ENCODE results near the gene ACOXL.
A peak's percentile ranks its signal among the peaks of the same experiment; 100 is the strongest.

Gene ACOXL

DNA sequence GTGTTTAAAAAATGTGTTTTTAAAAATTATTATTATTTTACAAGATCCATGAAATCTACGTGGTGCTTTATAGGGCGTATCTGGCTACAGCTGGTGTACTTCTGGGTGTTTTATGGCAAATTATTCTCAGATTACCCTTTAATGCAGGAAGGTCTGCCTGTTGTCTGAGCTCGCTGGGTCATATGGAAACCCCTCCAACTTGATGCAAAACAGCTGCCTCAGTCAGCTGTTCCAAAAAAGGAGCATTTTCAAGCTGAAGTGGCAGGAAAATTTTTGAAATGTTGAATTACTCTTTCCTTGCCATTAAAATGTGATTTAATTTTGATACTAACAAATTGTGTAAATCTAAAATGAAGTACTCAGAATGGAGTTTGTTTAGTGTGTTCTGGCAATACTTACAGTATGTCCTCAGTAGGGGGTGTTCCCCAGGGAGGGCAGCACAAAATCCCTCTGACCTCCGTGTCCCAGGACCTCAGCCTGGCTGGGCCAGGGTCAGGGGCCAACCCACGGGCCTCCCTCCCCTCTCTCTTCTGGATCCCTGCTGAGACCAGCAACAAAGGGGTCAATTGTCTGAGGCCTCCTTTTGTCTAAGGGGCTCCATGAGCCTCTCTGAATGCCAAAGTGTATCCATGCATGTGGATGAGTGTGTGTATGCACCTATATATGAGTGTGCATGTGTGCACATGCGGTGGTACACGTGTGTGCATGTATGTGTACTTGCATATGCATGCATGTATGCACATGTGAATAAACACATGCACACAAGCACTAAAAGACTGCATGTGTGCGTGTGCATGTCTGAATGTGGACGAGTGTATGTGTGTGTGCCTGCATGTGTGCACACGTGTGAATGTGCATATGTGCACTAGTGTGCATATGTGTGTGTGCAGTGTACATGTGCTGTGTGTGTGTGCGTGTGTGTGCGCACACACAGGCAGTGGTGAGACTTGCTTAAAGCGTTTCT is 105.4 kb downstream of the ACOXL start:
- TF ChIP-seq TAF1 (IDR thresholded peaks at IDR 0.05; ENCODE audit: borderline replicate concordance, low read depth, low read length) = no peak
- TF ChIP-seq POLR2A (IDR thresholded peaks at IDR 0.05; ENCODE audit: low read depth, low read length) = no peak
- TF ChIP-seq POLR2AphosphoS5 (IDR thresholded peaks at IDR 0.05; ENCODE audit: low read depth, low read length) = no peak
- DNase-seq (ENCODE audit: insufficient read length) = no peak
- no peak for FAIRE-seq

DNA sequence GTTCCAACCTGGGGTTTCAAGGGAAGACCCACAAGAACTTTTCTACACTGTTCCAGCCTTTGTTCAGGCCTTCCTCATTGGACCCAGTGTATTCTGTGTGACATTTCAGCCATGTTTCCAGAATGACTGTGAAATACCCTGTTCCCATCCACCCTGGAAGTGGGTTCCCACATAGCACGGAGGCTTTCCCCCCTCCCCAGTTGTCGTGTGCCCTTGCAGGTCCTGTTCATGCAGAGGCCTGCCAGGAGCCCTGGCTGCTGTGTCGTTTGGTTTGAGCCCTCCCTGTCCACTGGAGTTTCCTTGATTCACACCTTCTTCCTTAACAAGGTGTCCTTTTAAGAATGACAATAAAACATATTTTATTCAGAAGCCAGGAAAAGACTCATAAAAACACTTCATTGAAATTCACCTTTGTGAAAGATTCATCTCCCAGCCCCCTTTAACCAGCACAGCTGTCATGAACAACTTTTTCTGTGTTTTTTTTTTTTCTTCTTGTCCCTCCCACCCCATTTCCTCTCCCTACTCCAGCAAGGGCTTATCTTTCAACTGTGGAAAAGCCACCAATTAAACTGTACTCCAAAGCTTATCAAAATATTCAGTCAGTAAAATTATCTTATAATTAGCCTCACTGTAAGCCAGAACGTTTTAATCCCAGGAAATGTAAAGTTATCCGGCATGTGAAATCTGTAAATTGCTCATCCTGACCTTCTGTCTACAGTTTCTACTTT is 106.4 kb downstream of the ACOXL start:
- FAIRE-seq (no peak), DNase-seq (ENCODE audit: insufficient read length) (no peak)
- TF ChIP-seq POLR2AphosphoS5 (IDR thresholded peaks at IDR 0.05; ENCODE audit: low read depth, low read length) = no peak
- TF ChIP-seq TAF1 (IDR thresholded peaks at IDR 0.05; ENCODE audit: borderline replicate concordance, low read depth, low read length) = no peak
- no peak for TF ChIP-seq POLR2A (IDR thresholded peaks at IDR 0.05; ENCODE audit: low read depth, low read length)

DNA sequence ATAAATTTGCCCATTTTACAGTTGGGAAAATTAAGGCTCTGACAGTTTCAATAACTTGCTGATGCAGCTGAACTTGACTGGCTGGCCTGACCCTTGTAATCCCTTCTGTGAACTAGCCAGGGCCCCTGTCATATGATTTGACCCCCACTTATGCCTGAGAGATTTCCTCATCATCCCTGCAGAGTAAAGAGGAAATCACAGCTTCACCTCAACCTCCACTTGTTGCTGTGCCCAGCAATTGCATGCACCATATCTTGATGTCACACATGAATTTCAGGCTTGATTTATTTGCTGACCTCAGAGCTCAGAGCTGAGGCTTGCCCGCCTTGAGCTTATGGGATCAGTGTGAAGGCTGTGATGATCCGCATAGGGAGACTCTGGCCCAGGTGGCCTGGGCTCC is 108.1 kb downstream of the ACOXL start:
- FAIRE-seq (no peak), DNase-seq (ENCODE audit: insufficient read length) (no peak)
- no peak for TF ChIP-seq POLR2AphosphoS5 (IDR thresholded peaks at IDR 0.05; ENCODE audit: low read depth, low read length)
- TF ChIP-seq POLR2A (IDR thresholded peaks at IDR 0.05; ENCODE audit: low read depth, low read length) = no peak
- TF ChIP-seq TAF1 (IDR thresholded peaks at IDR 0.05; ENCODE audit: borderline replicate concordance, low read depth, low read length) = no peak

DNA sequence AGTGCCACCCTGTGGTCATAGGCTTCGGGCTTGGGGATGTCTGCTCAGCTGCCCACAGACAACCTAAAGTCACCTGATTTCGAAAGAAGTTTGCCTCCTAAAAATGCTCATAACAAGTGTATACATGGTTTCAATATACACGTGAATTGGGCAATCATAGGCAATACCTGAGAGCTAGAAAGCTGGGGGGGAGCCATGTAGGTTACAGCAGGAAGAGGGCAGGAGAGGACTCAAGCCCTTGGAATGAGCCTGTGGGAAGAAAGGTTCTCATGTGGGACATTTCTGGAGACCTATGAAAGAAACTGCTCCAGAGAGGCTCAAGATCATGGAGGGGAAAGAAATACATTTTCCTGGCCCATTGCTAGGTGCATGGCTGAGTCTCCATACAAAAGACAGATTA is 109.7 kb downstream of the ACOXL start:
- FAIRE-seq (no peak), DNase-seq (ENCODE audit: insufficient read length) (no peak)
- no peak for TF ChIP-seq TAF1 (IDR thresholded peaks at IDR 0.05; ENCODE audit: borderline replicate concordance, low read depth, low read length)
- TF ChIP-seq POLR2A (IDR thresholded peaks at IDR 0.05; ENCODE audit: low read depth, low read length) = no peak
- TF ChIP-seq POLR2AphosphoS5 (IDR thresholded peaks at IDR 0.05; ENCODE audit: low read depth, low read length) = no peak

DNA sequence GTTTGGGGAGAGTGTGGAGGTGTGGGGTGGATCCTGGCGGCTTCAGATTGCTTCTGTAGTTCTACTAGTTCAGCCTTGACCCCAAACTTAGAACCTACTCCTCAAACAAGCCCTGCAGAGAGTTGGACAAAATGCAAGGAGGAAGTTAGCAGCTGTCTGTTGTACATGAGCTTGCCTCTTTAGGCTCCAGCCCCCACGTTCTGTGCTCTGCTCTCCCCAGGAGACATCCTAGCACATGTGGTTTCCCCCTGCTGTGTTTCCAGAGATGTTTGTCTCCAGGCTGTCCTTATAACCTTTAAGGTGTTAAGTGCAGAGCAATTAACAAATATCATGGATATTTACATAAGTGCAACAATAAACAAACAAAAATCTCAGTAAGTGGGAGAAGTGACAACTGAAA is 111.1 kb downstream of the ACOXL start:
- DNase-seq (ENCODE audit: insufficient read length) (no peak), FAIRE-seq (no peak)
- TF ChIP-seq TAF1 (IDR thresholded peaks at IDR 0.05; ENCODE audit: borderline replicate concordance, low read depth, low read length) (no peak), POLR2A (IDR thresholded peaks at IDR 0.05; ENCODE audit: low read depth, low read length) (no peak), POLR2AphosphoS5 (IDR thresholded peaks at IDR 0.05; ENCODE audit: low read depth, low read length) (no peak)

DNA sequence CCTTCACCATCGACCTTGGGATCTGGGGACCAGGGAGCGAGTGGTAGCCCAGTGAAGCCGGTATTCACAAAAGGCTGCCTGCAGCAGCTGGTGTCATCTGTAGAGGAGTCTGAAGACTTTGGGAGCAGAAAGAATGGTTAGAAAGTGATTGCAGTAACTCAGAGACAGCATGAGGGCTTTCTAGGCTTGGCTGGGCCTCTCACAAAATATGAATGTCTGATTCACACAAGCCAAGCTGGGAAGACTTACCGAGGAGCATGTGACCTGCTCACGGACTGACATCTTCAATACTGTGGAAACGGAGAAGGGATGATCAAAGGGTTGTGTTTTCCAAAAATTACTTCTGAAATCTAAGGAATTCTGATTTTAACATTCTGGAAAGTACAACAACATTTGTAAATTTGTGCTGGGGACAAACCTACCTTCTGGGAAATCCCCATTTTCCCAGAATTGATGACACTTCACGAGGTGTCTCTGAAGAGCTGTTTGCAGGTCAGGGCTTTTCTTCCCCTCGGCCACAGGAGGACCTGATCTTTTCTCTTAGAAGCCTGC is 111.7 kb downstream of the ACOXL start:
- DNase-seq (ENCODE audit: insufficient read length) (no peak), FAIRE-seq (peak; percentile 76)
- TF ChIP-seq TAF1 (IDR thresholded peaks at IDR 0.05; ENCODE audit: borderline replicate concordance, low read depth, low read length) = no peak
- no peak for TF ChIP-seq POLR2A (IDR thresholded peaks at IDR 0.05; ENCODE audit: low read depth, low read length)
- no peak for TF ChIP-seq POLR2AphosphoS5 (IDR thresholded peaks at IDR 0.05; ENCODE audit: low read depth, low read length)

DNA sequence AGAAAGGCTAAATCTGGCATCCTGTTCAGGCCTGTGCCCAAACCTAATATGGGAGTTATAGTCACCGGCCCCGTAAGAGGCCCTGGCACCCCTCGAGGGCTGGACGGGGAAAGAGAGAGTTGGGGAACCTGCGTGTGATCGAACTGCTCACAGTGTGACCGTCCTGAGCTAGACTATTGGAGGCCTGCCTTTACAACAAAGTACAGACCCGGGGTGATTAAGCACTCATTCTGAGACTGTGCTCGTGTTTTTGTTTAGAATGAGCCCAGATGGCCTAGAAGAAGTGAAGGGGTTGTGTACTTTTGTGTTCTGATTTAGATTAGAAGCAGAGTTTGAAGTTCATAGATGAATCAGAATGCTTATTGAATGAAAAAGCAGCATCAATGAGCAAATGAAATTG is 115.3 kb downstream of the ACOXL start:
- no peak for DNase-seq (ENCODE audit: insufficient read length)
- TF ChIP-seq POLR2A (IDR thresholded peaks at IDR 0.05; ENCODE audit: low read depth, low read length) (no peak), TAF1 (IDR thresholded peaks at IDR 0.05; ENCODE audit: borderline replicate concordance, low read depth, low read length) (no peak), POLR2AphosphoS5 (IDR thresholded peaks at IDR 0.05; ENCODE audit: low read depth, low read length) (no peak)
- FAIRE-seq = no peak

DNA sequence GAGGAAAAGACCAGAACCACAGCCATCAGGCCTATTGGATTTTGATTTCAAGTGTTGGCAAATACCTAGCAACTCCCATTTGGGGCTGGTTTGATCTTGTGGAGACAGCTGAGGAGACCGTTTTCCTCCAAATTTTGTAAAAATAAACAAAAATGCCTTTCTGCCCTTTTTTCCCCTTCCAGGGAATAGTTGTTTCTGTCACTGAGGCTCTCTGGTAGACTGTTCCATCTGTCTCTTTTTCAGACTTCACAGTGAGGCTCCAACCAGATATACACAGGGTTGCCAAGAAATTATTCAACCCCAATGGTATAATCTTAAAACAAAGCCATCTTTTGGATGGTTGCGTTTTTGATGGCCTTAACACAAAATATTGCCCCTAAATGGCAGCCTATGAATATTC is 115.7 kb downstream of the ACOXL start:
- no peak for TF ChIP-seq POLR2AphosphoS5 (IDR thresholded peaks at IDR 0.05; ENCODE audit: low read depth, low read length)
- no peak for TF ChIP-seq POLR2A (IDR thresholded peaks at IDR 0.05; ENCODE audit: low read depth, low read length)
- DNase-seq (ENCODE audit: insufficient read length) = no peak
- no peak for FAIRE-seq

DNA sequence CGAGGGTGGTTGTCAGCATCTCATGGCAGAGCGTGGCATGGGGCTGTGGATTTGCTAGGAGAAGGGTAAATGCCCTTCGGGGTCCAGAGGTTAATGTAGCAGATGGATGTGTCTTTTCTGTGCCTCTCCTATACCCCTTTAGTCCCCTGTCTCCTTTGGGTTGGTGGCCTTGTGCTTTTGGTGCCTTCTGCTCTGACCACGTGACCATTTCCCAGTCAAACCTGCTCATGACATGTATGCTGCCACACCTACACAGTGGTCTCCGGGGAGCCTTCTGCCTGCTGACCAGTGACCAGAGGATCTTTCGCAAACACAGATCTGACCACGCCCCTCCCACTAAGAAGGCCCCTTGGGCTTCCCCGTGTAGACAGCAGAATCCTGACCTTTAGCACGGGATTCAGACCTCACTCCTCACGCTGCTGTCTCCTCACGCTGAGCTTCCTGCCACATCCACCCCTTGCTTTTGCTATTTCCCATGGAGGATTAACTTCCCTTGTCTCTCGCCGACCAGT is 116.2 kb downstream of the ACOXL start:
- TF ChIP-seq TAF1 (IDR thresholded peaks at IDR 0.05; ENCODE audit: borderline replicate concordance, low read depth, low read length) (no peak), POLR2A (IDR thresholded peaks at IDR 0.05; ENCODE audit: low read depth, low read length) (no peak), POLR2AphosphoS5 (IDR thresholded peaks at IDR 0.05; ENCODE audit: low read depth, low read length) (no peak)
- no peak for FAIRE-seq
- no peak for DNase-seq (ENCODE audit: insufficient read length)

DNA sequence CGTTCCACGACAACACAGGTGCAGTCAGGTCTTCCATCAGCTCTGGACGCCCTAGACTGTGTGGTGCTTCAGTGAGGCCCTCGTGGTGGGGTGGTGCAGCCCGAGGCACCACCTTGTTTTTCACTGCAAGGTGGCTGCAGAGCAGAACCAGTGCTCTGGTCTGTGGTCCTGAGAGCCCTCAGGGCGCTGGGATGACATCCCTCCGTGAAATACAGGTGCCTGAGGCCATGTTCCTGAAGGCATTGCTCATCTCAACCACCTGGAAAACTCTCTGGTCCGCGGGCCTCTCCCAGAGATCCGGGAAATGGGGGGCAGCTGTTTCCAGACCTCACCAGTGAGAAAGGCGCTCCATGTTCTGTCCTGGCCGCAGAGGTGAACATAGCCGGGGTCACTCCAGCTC is 119.2 kb downstream of the ACOXL start:
- FAIRE-seq (no peak), DNase-seq (ENCODE audit: insufficient read length) (no peak)
- TF ChIP-seq POLR2A (IDR thresholded peaks at IDR 0.05; ENCODE audit: low read depth, low read length) (no peak), POLR2AphosphoS5 (IDR thresholded peaks at IDR 0.05; ENCODE audit: low read depth, low read length) (no peak)

DNA sequence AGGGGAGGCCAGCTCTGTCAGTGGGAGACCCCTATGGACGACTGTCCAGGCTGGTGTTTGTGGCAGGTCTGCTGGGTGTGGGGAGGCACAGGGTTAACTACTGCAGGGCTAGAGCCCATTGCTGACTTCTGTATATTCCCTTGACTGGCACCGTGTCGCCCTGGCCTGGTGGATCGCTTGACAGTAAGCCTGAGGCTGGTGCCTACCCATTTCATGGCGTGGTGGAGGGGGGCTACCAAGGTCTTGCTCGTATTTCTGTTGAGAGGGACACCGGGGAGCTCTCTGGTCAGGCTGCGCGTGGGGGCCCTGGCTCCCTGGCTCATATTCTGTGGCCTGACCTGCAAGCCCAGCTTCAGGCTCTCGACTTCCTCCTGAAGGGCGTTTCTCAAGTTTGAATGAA is 119.7 kb downstream of the ACOXL start:
- DNase-seq (ENCODE audit: insufficient read length) (no peak), FAIRE-seq (no peak)
- no peak for TF ChIP-seq POLR2A (IDR thresholded peaks at IDR 0.05; ENCODE audit: low read depth, low read length)
- no peak for TF ChIP-seq TAF1 (IDR thresholded peaks at IDR 0.05; ENCODE audit: borderline replicate concordance, low read depth, low read length)
- no peak for TF ChIP-seq POLR2AphosphoS5 (IDR thresholded peaks at IDR 0.05; ENCODE audit: low read depth, low read length)
